HAP-1 (cell line): Measurements from ENCODE around the gene CLASP1.
"Not testable (repeated sequence)": the region's sequence is repeated elsewhere in the genome, so short reads cannot be mapped to it uniquely, and the experiment has no call there.

Experiments
- DNase-seq, 2 experiments: peaks; one replicate each; pipeline ENCODE4 v3.0.0-alpha.2; 2016 to 2020; ENCODE audit warnings: low spot score in 2 of 2
- H3K27me3 ChIP-seq: fragments of 250-450 bp; sonication (Bioruptor Pico); 2 replicates; pipeline ENCODE4 v1.5.1; 2020; ENCODE audit warnings: low read depth, mild to moderate bottlenecking, moderate library complexity
- H3K36me3 ChIP-seq: fragments of 250-450 bp; sonication (Bioruptor Pico); replicated peaks from 2 replicates; pipeline ENCODE4 v1.5.1; 2020; ENCODE audit warnings: mild to moderate bottlenecking
- H3K4me1 ChIP-seq: fragments of 250-450 bp; sonication (Bioruptor Pico); 2 replicates; pipeline ENCODE4 v1.5.1; 2020; ENCODE audit warnings: mild to moderate bottlenecking
- H3K4me3 ChIP-seq: fragments of 250-450 bp; sonication (Bioruptor Pico); 2 replicates; pipeline ENCODE4 v1.5.1; 2020; ENCODE audit warnings: mild to moderate bottlenecking, moderate library complexity
- H3K9me3 ChIP-seq: fragments of 250-450 bp; sonication (Bioruptor Pico); 2 replicates; pipeline ENCODE4 v1.5.1; 2020; ENCODE audit warnings: mild to moderate bottlenecking, moderate library complexity
- in situ Hi-C: fragments of 300-500 bp; cut with MboI; formaldehyde crosslinking; loops from 3 replicates; pipeline ENCODE4 v1.14.3; 2020; ENCODE audit warnings: low sequenced_read_pairs, inconsistent platforms, mixed read lengths

CLASP1 gene

DNA sequence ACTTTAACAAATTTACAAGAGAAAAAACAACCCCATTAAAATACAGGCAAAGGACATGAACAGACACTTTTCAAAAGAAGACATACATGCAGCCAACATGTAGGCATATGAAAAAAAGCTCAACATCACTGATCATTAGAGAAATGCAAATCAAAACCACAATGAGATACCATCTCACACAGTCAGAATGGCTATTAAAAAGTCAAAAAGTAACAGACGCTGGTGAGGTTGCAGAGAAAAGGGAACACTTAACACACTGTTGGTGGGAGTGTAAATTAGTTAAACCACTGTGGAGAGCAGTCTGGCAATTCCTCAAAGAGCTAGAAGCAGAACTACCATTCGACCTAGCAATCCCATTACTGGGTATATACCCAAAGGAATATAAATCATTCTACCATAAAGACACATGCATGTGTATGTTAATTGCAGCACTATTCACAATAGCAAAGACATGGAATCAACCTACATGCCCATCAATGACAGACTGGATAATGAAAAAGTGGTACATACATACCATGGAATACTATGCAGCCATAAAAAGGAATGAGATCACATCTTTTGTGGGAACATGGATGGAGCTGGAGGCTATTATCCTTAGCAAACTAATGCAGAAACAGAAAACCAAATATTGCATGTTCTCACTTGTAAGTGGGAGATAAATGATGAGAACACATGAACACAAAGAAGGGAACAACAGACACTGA lies 96.6 kb downstream of the CLASP1 start:
- H3K4me1 ChIP-seq: peaks cover 12% of the 10 kb centered on the region
- H3K4me3 ChIP-seq, H3K27me3 ChIP-seq, H3K36me3 ChIP-seq, H3K9me3 ChIP-seq, DNase-seq, in situ Hi-C loops: not testable (repeated sequence)

GRCh38 chr2:121550669-121551068 lies 98.6 kb downstream of the CLASP1 start:
- no peak for DNase-seq
- in situ Hi-C loops: no loop called here
- H3K36me3 ChIP-seq: no peaks in the 10 kb centered on the region
- no peaks in the 10 kb centered on the region for H3K27me3 ChIP-seq
- H3K4me3 ChIP-seq: no peak overlapping the region
- 0 out of 2 replicates have a peak, but pooled peaks cover 4% of the 10 kb centered on the region for H3K9me3 ChIP-seq
- H3K4me1 ChIP-seq: peaks cover 12% of the 10 kb centered on the region

DNA sequence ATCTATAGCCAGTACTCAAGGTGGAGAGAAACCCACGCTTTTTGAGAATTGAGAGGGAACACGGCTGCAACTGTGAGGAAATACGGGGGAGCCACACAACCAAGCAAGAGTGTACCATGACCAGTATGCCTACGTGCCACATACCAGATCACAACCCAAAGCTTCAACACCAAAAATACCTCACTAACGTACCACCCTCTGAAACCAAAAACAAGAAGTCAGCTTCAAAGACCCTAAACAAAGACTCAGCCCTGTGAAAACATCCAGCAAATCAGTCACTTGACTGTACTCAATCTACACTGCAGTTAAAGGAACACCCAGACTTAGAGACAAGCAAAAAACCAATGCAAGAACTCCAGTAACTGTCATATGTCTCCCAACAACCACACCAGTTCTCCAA lies 101.6 kb downstream of the CLASP1 start:
- Histone ChIP-seq H3K36me3 (no peaks in the 10 kb centered on the region; the same call in 1 of the 2 replicates), H3K27me3 (no peaks in the 10 kb centered on the region), H3K9me3 (0 out of 2 replicates have a peak, but pooled peaks cover 4% of the 10 kb centered on the region), H3K4me1 (peaks cover 16% of the 10 kb centered on the region), H3K4me3 (no peak overlapping the region)
- in situ Hi-C loops: loop anchor here (25.0 kb wide), 1 partner anchor 165 kb away; no protein-coding TSS in a partner anchor
- no peak for DNase-seq

DNA sequence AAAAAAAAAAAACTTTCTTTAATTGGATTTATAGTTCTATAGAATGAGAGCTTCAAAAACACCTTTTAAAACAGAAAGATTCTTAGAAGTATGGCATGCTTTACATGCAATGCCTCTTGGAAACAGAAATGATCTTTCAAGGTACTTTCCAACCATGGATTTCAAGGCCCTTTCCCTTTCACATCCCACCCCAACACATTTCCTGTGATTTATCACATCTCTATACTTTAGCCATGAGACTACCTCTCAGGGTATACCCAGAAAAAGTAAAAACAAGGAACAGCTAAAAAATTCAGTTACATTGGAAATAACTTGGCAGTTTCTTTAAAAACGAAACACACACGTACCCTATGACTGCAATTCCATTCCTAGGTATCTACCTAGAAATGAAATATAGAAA lies 103.3 kb downstream of the CLASP1 start:
- H3K27me3 ChIP-seq: no peaks in the 10 kb centered on the region
- no peaks in the 10 kb centered on the region; the same call in 1 of the 2 replicates for H3K36me3 ChIP-seq
- H3K9me3 ChIP-seq: 0 out of 2 replicates have a peak, but pooled peaks cover 4% of the 10 kb centered on the region
- H3K4me1 ChIP-seq: peaks cover 5% of the 10 kb centered on the region; the same call in 1 of the 2 replicates
- in situ Hi-C loops: loop anchor here (25.0 kb wide), 1 partner anchor 166 kb away; no protein-coding TSS in a partner anchor
- no peak overlapping the region for H3K4me3 ChIP-seq
- DNase-seq: no peak

GRCh38 chr2:121545257-121545656 lies 104.0 kb downstream of the CLASP1 start:
- in situ Hi-C loops: loop anchor here (25.0 kb wide), 1 partner anchor 167 kb away; no protein-coding TSS in a partner anchor
- Histone ChIP-seq H3K27me3 (no peaks in the 10 kb centered on the region), H3K36me3 (no peaks in the 10 kb centered on the region; the same call in 1 of the 2 replicates), H3K9me3 (0 out of 2 replicates have a peak, but pooled peaks cover 2% of the 10 kb centered on the region), H3K4me3 (no peak overlapping the region), H3K4me1 (peaks cover 5% of the 10 kb centered on the region; the same call in 1 of the 2 replicates)
- no peak for DNase-seq

DNA sequence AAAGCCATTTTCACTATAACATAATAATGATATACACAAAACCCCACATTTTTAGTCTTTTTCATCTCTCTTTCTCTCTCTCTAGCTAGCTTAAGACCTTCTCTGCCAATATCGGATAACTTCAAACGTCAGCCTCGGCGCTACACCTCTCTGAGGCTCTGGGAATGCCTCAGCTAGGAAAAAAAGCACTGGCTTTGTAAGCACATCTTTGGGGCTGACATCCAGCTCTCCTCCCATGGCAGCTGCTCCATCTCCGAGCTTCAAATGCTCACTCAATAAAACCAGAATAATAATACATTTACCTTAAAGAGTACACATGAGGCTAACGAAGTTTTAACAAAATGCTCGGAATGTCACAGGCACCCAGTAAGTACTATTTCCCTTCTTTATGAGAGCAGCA lies 107.8 kb downstream of the CLASP1 start:
- peaks cover 8% of the 10 kb centered on the region for H3K4me1 ChIP-seq
- in situ Hi-C loops: loop anchor here (25.0 kb wide), 1 partner anchor 171 kb away; no protein-coding TSS in a partner anchor
- no peak for DNase-seq
- H3K9me3 ChIP-seq: no peaks in the 10 kb centered on the region
- no peak overlapping the region for H3K4me3 ChIP-seq
- H3K27me3 ChIP-seq: no peaks in the 10 kb centered on the region
- no peaks in the 10 kb centered on the region; the same call in 1 of the 2 replicates for H3K36me3 ChIP-seq

GRCh38 chr2:121539750-121540469 lies 109.4 kb downstream of the CLASP1 start:
- no peaks in the 10 kb centered on the region for H3K27me3 ChIP-seq
- in situ Hi-C loops: loop anchor here (25.0 kb wide), 1 partner anchor 172 kb away; no protein-coding TSS in a partner anchor
- no peaks in the 10 kb centered on the region; the same call in 1 of the 2 replicates for H3K36me3 ChIP-seq
- no peak overlapping the region for H3K4me3 ChIP-seq
- peaks cover 10% of the 10 kb centered on the region for H3K4me1 ChIP-seq
- no peaks in the 10 kb centered on the region for H3K9me3 ChIP-seq
- DNase-seq: no peak

GRCh38 chr2:121536850-121537557 lies 112.3 kb downstream of the CLASP1 start:
- DNase-seq: no peak
- H3K27me3 ChIP-seq: no peaks in the 10 kb centered on the region
- H3K4me3 ChIP-seq: no peak overlapping the region
- H3K4me1 ChIP-seq: peaks cover 13% of the 10 kb centered on the region
- no peaks in the 10 kb centered on the region for H3K9me3 ChIP-seq
- in situ Hi-C loops: loop anchor here (25.0 kb wide), 1 partner anchor 175 kb away; no protein-coding TSS in a partner anchor
- no peaks in the 10 kb centered on the region for H3K36me3 ChIP-seq

DNA sequence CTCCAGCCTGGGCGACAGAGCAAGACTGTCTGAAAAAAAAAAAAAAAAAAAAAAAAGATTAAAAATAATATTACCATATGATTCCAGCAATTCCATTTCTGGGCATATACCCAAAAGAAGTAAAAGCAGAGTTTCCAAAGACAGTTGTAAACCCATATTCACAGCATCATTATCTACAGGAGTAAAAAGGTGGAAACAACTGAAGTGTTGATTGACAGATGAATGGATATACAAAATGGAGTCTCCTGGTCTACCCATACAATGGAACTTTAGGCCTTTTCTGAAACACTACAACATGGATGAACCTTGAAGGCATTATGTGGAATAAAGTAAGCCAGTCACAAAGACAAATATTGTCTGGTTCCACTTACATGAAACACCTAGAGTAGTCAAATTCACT lies 112.9 kb downstream of the CLASP1 start:
- DNase-seq: no peak
- Histone ChIP-seq H3K9me3 (no peaks in the 10 kb centered on the region), H3K36me3 (no peaks in the 10 kb centered on the region), H3K4me1 (peaks cover 15% of the 10 kb centered on the region), H3K27me3 (no peaks in the 10 kb centered on the region), H3K4me3 (no peak overlapping the region)
- in situ Hi-C loops: loop anchor here (25.0 kb wide), 1 partner anchor 176 kb away; no protein-coding TSS in a partner anchor

DNA sequence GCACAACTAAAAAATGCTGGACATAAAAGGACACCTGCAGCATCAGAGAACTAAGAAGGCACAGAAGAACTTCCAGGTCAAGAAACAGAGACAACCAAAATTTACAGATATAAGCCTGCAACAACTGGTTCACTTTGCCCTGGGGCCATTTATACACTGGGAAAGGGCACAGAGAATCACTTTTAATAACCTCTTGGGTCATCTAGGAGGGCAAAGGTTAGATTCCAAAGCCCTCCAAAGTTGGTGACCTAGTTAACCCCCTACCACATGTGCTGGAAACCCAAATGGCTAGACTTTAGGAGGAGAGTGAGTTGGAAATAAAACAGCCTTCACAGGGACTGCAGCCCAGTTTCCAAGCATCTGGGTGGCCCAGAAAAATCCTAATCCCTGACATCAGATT lies 115.3 kb downstream of the CLASP1 start:
- peaks cover 21% of the 10 kb centered on the region for H3K4me1 ChIP-seq
- in situ Hi-C loops: loop anchor here (25.0 kb wide), 1 partner anchor 178 kb away; no protein-coding TSS in a partner anchor
- no peaks in the 10 kb centered on the region for H3K27me3 ChIP-seq
- no peak for DNase-seq
- no peaks in the 10 kb centered on the region for H3K9me3 ChIP-seq
- H3K36me3 ChIP-seq: no peaks in the 10 kb centered on the region
- no peak overlapping the region for H3K4me3 ChIP-seq

DNA sequence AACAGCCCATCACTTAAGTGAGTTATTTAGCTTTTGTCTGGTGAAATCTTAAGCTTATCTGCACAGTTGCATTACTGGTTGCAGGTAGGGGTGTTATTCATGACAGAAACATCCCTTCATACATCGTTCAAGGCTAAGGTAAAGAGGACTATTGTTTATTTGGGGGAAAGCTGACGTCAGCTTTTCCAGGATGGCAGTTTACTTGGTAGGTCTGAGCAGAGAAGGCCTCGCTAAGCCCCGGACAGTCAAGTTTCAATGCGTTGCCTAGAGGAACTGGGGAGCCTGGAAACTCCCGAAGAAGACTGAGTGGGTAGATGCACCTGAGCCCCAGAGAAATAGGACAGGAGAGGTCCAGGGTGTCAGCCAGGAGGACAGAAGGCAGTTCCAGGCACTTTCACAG lies 116.4 kb downstream of the CLASP1 start:
- DNase-seq: peak in 1 of 2 experiments; percentile 32
- in situ Hi-C loops: loop anchor here (25.0 kb wide), 1 partner anchor 179 kb away; no protein-coding TSS in a partner anchor
- H3K9me3 ChIP-seq: no peaks in the 10 kb centered on the region
- H3K27me3 ChIP-seq: no peaks in the 10 kb centered on the region
- no peaks in the 10 kb centered on the region for H3K36me3 ChIP-seq
- no peak overlapping the region for H3K4me3 ChIP-seq
- H3K4me1 ChIP-seq: peaks cover 27% of the 10 kb centered on the region

DNA sequence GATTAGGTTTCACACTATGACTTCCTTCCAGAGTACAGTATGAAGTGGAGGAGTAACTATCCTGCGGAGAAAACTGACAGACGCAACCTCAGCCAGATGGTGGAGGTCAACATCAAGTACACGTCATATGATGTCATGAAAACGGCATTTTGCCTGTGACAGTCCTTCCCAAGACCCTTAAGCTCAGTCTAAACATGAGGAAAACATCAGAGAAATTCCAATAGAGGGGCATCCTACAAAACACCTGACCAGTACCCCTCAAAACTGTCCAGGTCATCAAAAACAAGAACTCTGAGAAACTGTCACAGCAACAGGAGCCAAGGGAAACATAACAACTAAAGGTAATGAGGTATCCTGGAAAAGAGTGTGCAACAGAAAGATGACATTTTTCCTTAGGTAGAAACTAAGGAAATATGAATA lies 116.9 kb downstream of the CLASP1 start:
- H3K4me1 ChIP-seq: peaks cover 27% of the 10 kb centered on the region
- no peak overlapping the region for H3K4me3 ChIP-seq
- no peaks in the 10 kb centered on the region for H3K9me3 ChIP-seq
- in situ Hi-C loops: loop anchor here (25.0 kb wide), 1 partner anchor 180 kb away; no protein-coding TSS in a partner anchor
- H3K36me3 ChIP-seq: no peaks in the 10 kb centered on the region
- no peak for DNase-seq
- no peaks in the 10 kb centered on the region for H3K27me3 ChIP-seq

DNA sequence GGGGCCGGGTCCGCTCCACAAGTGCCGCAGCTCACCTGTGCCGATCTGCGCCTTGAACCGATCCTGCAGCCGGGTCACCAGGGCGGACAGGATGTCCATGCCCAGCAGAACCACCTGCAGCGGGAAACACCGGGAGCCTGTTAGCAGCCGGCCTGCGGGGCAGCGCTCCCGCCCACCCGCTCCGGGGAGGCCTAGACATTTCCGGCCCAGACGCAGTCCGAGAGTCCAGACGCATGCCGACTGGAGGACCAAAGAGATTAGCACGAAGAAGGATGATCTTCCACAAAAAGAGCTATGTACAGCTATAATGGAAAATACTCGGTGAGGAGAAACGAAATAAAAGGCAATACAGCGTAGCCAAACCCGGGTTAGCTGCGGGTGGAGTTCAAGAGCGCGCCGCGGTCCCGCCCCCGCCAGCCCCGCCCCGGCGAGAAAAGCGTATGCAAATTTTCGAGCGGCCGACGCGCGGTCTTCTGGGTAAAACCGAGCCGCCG lies 119.0 kb downstream of the CLASP1 start:
- H3K36me3 ChIP-seq: peaks cover 13% of the 10 kb centered on the region
- no peaks in the 10 kb centered on the region for H3K9me3 ChIP-seq
- peak overlapping the region; percentile 47 for H3K4me3 ChIP-seq
- DNase-seq: peak; percentile 62 to 83
- in situ Hi-C loops: loop anchor here (25.0 kb wide), 1 partner anchor 182 kb away; no protein-coding TSS in a partner anchor
- H3K4me1 ChIP-seq: peaks cover 22% of the 10 kb centered on the region
- no peaks in the 10 kb centered on the region for H3K27me3 ChIP-seq
